ENCODE measurements around the gene CRB3. TPM values are rescaled to one million over a fixed set of nuclear protein-coding genes. Genes with fewer than 3 reads are reported as not detected.

CRB3 gene
- total and polyA plus RNA-seq, 2 of the 4 experiments (the other 2 are of a cell fraction) = not detected

GRCh38 chr19:6479836-6480398, 15.8 kb downstream of the CRB3 start:
- Histone ChIP-seq H4K8ac (ENCODE audit: low read depth in 2 of 2, low read length in 2 of 2) (no peak overlapping the region), H2AK9ac (replicated peaks; ENCODE audit: low read depth, low read length, poor library complexity) (no peak overlapping the region), H3K18ac (ENCODE audit: low read depth, low read length) (no peak overlapping the region), H3K79me1 (ENCODE audit: low read depth in 1 of 2, low read length in 2 of 2) (no peaks in the 10 kb centered on the region), H3K23ac (ENCODE audit: low read depth, low read length) (no peak overlapping the region), H3K27me3 (ENCODE audit: control insufficient read depth, insufficient read depth, low read length) (peaks cover 10% of the 10 kb centered on the region; the same call in 1 of the 2 replicates), H2AFZ (replicated peaks; ENCODE audit: low read length, poor library complexity) (no peak overlapping the region), H3K4me3 (ENCODE audit: insufficient read depth, low read depth, low read length) (no peak overlapping the region), H2BK120ac (ENCODE audit: low read depth, low read length) (no peak overlapping the region), H2BK20ac (ENCODE audit: low read depth, low read length) (no peak overlapping the region), H3K4me1 (ENCODE audit: control insufficient read depth, insufficient read depth, low read length) (no peaks in the 10 kb centered on the region), H3K9ac (ENCODE audit: low read depth, low read length) (no peak overlapping the region), H3K4ac (ENCODE audit: low read depth, low read length) (no peak overlapping the region), H2BK15ac (ENCODE audit: low read depth, low read length) (no peak overlapping the region), H4K20me1 (ENCODE audit: insufficient read depth, low read length) (no peaks in the 10 kb centered on the region), H3K27ac (ENCODE audit: insufficient read depth, low read length) (no peak overlapping the region), H3K4me2 (ENCODE audit: low read depth, low read length) (no peak overlapping the region), H3K9me1 (ENCODE audit: insufficient read depth, low read length) (no peaks in the 10 kb centered on the region), H2AK5ac (ENCODE audit: low read depth, low read length) (no peak overlapping the region), H2BK5ac (ENCODE audit: low read depth, low read length, poor library complexity, severe bottlenecking) (no peak overlapping the region), H3K36me3 (ENCODE audit: control insufficient read depth, insufficient read depth, low read length) (no peaks in the 10 kb centered on the region), H3K14ac (replicated peaks; ENCODE audit: low read depth, low read length) (no peak overlapping the region), H4K91ac (ENCODE audit: insufficient read depth, low read depth, low read length) (no peak overlapping the region), H3K9me3 (ENCODE audit: control insufficient read depth, insufficient read depth, low read length) (peaks cover 3% of the 10 kb centered on the region; the same call in 1 of the 2 replicates), H4K5ac (ENCODE audit: low read depth, low read length) (no peak overlapping the region), H3K56ac (ENCODE audit: extremely low read depth, insufficient read depth, low read length) (no peak overlapping the region)
- TF ChIP-seq MAZ (IDR thresholded peaks at IDR 0.05; ENCODE audit: borderline replicate concordance, low read depth, low read length) (no peak), FOS (IDR thresholded peaks at IDR 0.05; ENCODE audit: low read depth, low read length) (no peak), MAFK (IDR thresholded peaks at IDR 0.05; ENCODE audit: low read depth, low read length) (no peak), USF2 (IDR thresholded peaks at IDR 0.05; ENCODE audit: low read depth, low read length) (no peak), SMC3 (IDR thresholded peaks at IDR 0.05; ENCODE audit: low read depth, low read length) (no peak), CEBPB (IDR thresholded peaks at IDR 0.05; ENCODE audit: low read depth, low read length) (no peak), ELK1 (IDR thresholded peaks at IDR 0.05; ENCODE audit: borderline replicate concordance, low read depth, low read length) (no peak), BHLHE40 (IDR thresholded peaks at IDR 0.05; ENCODE audit: low read depth, low read length) (no peak), POLR2A (IDR thresholded peaks at IDR 0.05; ENCODE audit: low read depth, low read length) (no peak), RCOR1 (IDR thresholded peaks at IDR 0.05; ENCODE audit: insufficient replicate concordance, low read length) (no peak), RFX5 (IDR thresholded peaks at IDR 0.05; ENCODE audit: low read depth, low read length) (no peak), MXI1 (IDR thresholded peaks at IDR 0.05; ENCODE audit: borderline replicate concordance, low read depth, low read length) (no peak), NFE2L2 (IDR thresholded peaks at IDR 0.05; ENCODE audit: low read depth, low read length) (no peak), CHD1 (IDR thresholded peaks at IDR 0.05; ENCODE audit: low read depth, low read length) (no peak), RAD21 (IDR thresholded peaks at IDR 0.05; ENCODE audit: low read length) (no peak), CTCF (conservative IDR thresholded peaks at IDR 0.05; ENCODE audit: low read depth, low read length) (no peak)
- no peak for DNase-seq
- no peak for ATAC-seq (ENCODE audit: low read depth)
- no TSS peak for BruUV-seq (replicated peaks)
- ChIA-PET POLR2A (ENCODE audit: unreplicated experiment) (no interaction called here), CTCF (no interaction called here)
- WGBS, 2 experiments (ENCODE audit: extremely low coverage in 2 of 2, insufficient read length in 1 of 2) = 93% methylated on average over 2 of the region's 7 CpGs; no CpG with 5 or more reads in 1 of the 2 experiments
- dilution Hi-C loops (cut with HindIII; ENCODE audit: low sequenced_read_pairs, unreplicated experiment) (no loop called here), intact Hi-C loops (cut with micrococcal nuclease) (no loop called here), in situ Hi-C loops (cut with MboI; ENCODE audit: low sequenced_read_pairs) (no loop called here)
